Vagina (tissue), 2 donors: Measurements from ENCODE around the gene C1orf141. TPM values are rescaled to one million over a fixed set of nuclear protein-coding genes. Genes with fewer than 3 reads are reported as not detected.
"Not testable (repeated sequence)": the region's sequence is repeated elsewhere in the genome, so short reads cannot be mapped to it uniquely, and the experiment has no call there.

Source experiments
- DNase-seq, 2 donors: peaks; one replicate each; pipeline ENCODE4 v3.0.0-alpha.2; 2017; ENCODE audit errors: extremely low spot score in 2 of 2
- H3K27ac ChIP-seq: fragments of 200-600 bp; sonication (generic); one replicate; pipeline ENCODE4 v1.5.1; 2019
- H3K27me3 ChIP-seq: fragments of 200-600 bp; sonication (generic); one replicate; pipeline ENCODE4 v1.5.1; 2019
- H3K36me3 ChIP-seq, 2 donors: fragments of 200-600 bp; sonication (generic); one replicate each; pipeline ENCODE4 v1.5.1; 2017 to 2019
- H3K4me1 ChIP-seq: fragments of 200-600 bp; sonication (generic); one replicate; pipeline ENCODE4 v1.5.1; 2019
- H3K4me3 ChIP-seq, 2 donors: fragments of 200-600 bp; sonication (generic); 1 replicate in 1 of 2; 2 replicates in 1 of 2; pipeline ENCODE4 v1.5.1; 2016 to 2019
- H3K9me3 ChIP-seq: fragments of 200-600 bp; sonication (generic); one replicate; pipeline ENCODE4 v1.5.1; 2019
- POLR2A ChIP-seq, 2 donors: fragments of 450-650 bp; IDR thresholded peaks; one replicate each; pipeline ENCODE4 v1.6.1; 2017; ENCODE audit warnings: antibody characterized with exemption in 2 of 2, mild to moderate bottlenecking in 2 of 2, moderate library complexity in 2 of 2
- POLR2AphosphoS5 ChIP-seq, 2 donors: sonication (generic); formaldehyde crosslinking; IDR thresholded peaks; one replicate each; pipeline ENCODE4 v1.9.0; 2017; ENCODE audit warnings: antibody characterized with exemption in 2 of 2, mild to moderate bottlenecking in 2 of 2, low read depth in 1 of 2; ENCODE audit not compliant: insufficient read depth in 1 of 2
- intact Hi-C: fragments of 100-400 bp; cut with DNase I; formaldehyde crosslinking; loops from one replicate; pipeline ENCODE4 v1.15.1; 2023
- total RNA-seq: library from RNA; depleted of rRNA; stranded (reverse); fragments of >200 nt; gene quantifications from one replicate; pipeline ENCODE4 v1.2.3, GENCODE V29; 2016
- TF ChIP-seq, protein P1 (sequence below), 3 experiments: fragments of 450-650 bp in 2 of 3; fragments of 200-600 bp in 1 of 3; sonication (generic) in 1 of 3; IDR thresholded peaks; one replicate each; pipeline ENCODE4 v1.5.1; 2017 to 2019; ENCODE audit warnings: antibody characterized with exemption in 3 of 3, mild to moderate bottlenecking in 2 of 3, moderate library complexity in 2 of 3

The C1orf141 gene
- total RNA-seq, 1 donor from 2014 or later = not detected

DNA sequence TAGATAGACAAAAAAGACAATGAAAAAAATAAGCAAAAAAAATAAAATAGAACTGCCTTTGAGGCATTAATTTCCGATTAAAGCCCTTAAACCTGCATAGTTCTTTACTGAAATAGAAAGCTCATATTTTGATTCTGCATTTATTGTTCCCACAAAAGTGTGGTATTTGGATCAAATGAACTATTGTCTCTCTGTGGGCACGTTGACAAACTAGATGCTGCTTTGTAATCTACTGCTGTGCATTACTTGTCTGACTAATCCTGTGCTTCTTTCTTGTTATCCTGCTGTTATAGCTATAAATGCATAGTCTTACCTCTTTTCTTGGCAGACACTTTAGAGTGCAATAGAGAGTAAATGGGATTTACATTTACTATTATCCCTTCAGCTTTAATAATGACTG lies 49.4 kb downstream of the C1orf141 start:
- no peaks in the 10 kb centered on the region for H3K9me3 ChIP-seq
- H3K36me3 ChIP-seq = no peaks in the 10 kb centered on the region
- no peaks in the 10 kb centered on the region for H3K27me3 ChIP-seq
- TF ChIP-seq, protein P1, sequence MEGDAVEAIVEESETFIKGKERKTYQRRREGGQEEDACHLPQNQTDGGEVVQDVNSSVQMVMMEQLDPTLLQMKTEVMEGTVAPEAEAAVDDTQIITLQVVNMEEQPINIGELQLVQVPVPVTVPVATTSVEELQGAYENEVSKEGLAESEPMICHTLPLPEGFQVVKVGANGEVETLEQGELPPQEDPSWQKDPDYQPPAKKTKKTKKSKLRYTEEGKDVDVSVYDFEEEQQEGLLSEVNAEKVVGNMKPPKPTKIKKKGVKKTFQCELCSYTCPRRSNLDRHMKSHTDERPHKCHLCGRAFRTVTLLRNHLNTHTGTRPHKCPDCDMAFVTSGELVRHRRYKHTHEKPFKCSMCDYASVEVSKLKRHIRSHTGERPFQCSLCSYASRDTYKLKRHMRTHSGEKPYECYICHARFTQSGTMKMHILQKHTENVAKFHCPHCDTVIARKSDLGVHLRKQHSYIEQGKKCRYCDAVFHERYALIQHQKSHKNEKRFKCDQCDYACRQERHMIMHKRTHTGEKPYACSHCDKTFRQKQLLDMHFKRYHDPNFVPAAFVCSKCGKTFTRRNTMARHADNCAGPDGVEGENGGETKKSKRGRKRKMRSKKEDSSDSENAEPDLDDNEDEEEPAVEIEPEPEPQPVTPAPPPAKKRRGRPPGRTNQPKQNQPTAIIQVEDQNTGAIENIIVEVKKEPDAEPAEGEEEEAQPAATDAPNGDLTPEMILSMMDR (IDR thresholded peaks at IDR 0.05) = no peak
- TF ChIP-seq POLR2A (IDR thresholded peaks at IDR 0.05) (no peak), POLR2AphosphoS5 (IDR thresholded peaks at IDR 0.05; ENCODE audit: insufficient read depth in 1 of 2, low read depth in 1 of 2) (no peak)
- no peak for DNase-seq
- no peak overlapping the region for H3K27ac ChIP-seq
- intact Hi-C loops = no loop called here
- H3K4me3 ChIP-seq = no peak overlapping the region
- no peaks in the 10 kb centered on the region for H3K4me1 ChIP-seq

DNA sequence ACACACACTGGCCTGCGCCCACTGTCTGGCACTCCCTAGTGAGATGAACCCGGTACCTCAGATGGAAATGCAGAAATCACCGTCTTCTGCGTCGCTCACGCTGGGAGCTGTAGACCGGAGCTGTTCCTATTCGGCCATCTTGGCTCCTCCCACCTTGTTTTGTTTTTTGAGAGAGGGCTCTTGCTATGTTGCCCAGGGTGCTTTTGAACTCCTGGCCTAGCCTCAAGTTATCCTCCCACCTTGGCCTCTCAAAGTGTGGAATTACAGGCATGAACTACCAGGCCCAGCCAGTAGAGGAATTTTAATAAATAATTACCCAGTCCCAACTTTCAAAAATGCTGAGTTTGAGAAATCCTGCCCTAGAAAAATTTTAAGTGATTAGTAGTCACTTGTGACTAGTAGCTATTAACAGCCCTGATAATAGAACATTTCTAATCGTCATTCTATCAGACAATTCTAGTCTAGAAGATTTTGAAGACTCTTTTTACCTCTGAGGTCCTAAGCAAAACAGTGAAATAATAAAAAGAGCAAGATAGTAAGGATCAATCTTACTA lies 49.9 kb downstream of the C1orf141 start:
- H3K27ac ChIP-seq = no peak overlapping the region
- no peaks in the 10 kb centered on the region for H3K36me3 ChIP-seq
- intact Hi-C loops = no loop called here
- DNase-seq = no peak
- H3K4me3 ChIP-seq = no peak overlapping the region
- no peaks in the 10 kb centered on the region for H3K27me3 ChIP-seq
- no peaks in the 10 kb centered on the region for H3K4me1 ChIP-seq
- TF ChIP-seq POLR2A (IDR thresholded peaks at IDR 0.05) (no peak), POLR2AphosphoS5 (IDR thresholded peaks at IDR 0.05; ENCODE audit: insufficient read depth in 1 of 2, low read depth in 1 of 2) (no peak)
- TF ChIP-seq, protein P1 (IDR thresholded peaks at IDR 0.05) = no peak
- no peaks in the 10 kb centered on the region for H3K9me3 ChIP-seq

DNA sequence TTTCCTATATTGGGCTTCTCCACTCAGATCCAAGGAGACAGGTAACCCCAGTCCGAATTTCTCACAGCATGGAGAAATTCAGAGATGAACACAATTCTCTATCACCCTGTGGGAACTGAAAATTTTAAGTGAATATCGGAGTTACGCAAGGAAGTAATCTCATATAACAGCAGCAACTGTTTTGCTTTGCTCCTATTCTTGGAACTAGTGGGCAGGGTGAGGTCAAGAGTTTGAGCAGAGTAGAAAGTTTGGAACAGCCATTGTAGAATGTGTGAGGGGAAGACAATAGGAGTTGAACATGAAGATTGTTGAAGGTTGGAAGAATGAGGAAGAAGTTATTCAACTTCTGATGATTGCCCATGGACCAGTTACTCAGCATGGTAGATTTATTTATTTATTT lies 56.5 kb downstream of the C1orf141 start:
- H3K36me3 ChIP-seq = no peaks in the 10 kb centered on the region
- no peaks in the 10 kb centered on the region for H3K4me1 ChIP-seq
- intact Hi-C loops = no loop called here
- TF ChIP-seq POLR2A (IDR thresholded peaks at IDR 0.05) (no peak), POLR2AphosphoS5 (IDR thresholded peaks at IDR 0.05; ENCODE audit: insufficient read depth in 1 of 2, low read depth in 1 of 2) (no peak)
- TF ChIP-seq, protein P1 (IDR thresholded peaks at IDR 0.05) = no peak
- H3K9me3 ChIP-seq = no peaks in the 10 kb centered on the region
- no peak for DNase-seq
- no peaks in the 10 kb centered on the region for H3K27me3 ChIP-seq
- no peak overlapping the region for H3K4me3 ChIP-seq
- no peak overlapping the region for H3K27ac ChIP-seq

DNA sequence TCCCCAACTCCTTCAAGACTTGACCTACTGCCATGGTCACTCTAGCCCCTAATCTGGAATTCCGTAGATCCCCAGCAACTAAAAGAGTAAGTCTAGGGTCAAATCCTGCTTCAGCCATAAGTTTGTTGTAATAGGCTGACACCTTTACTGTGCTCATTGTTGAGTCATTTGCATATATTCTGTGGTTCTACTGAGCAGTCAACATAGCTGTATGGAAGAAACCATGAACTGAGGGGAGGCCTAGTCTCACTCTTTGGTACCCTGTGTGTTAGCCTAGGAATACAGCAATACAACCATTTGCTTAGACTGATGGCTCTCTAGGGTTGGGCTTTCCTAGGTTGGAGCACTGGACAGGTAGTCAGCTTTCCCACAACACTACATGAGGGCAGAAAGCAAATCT lies 57.2 kb downstream of the C1orf141 start:
- Histone ChIP-seq H3K9me3 (no peaks in the 10 kb centered on the region), H3K4me3 (no peak overlapping the region), H3K36me3 (no peaks in the 10 kb centered on the region), H3K27ac (no peak overlapping the region), H3K4me1 (no peaks in the 10 kb centered on the region), H3K27me3 (no peaks in the 10 kb centered on the region)
- DNase-seq = no peak
- TF ChIP-seq, protein P1 (IDR thresholded peaks at IDR 0.05) = no peak
- intact Hi-C loops = no loop called here

DNA sequence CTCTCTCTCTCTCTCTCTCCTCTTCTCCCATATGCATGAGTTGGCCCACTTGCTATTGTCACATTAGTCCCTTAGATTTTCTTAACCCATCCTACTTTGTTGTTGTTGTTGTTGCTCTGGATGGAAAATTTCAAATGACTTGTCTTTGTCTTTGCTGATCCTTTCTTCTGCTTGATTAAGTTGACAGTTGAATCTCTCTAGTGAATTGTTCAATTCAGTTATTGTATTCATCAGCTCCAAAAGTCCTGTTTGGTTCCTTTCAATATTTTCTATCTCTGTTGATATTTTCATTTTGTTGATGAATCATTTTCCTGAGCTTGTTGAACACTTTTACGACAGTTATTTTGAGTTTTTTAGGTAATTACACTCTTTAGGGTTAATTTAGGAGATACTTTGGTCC lies 62.0 kb downstream of the C1orf141 start:
- no peak for DNase-seq
- Histone ChIP-seq H3K27ac (no peak overlapping the region), H3K27me3 (no peaks in the 10 kb centered on the region), H3K4me3 (no peak overlapping the region), H3K9me3 (no peaks in the 10 kb centered on the region), H3K36me3 (no peaks in the 10 kb centered on the region), H3K4me1 (no peaks in the 10 kb centered on the region)
- intact Hi-C loops = no loop called here
- no peak for TF ChIP-seq POLR2AphosphoS5 (IDR thresholded peaks at IDR 0.05; ENCODE audit: insufficient read depth in 1 of 2, low read depth in 1 of 2)
- no peak for TF ChIP-seq POLR2A (IDR thresholded peaks at IDR 0.05)
- TF ChIP-seq, protein P1 (IDR thresholded peaks at IDR 0.05) = no peak

DNA sequence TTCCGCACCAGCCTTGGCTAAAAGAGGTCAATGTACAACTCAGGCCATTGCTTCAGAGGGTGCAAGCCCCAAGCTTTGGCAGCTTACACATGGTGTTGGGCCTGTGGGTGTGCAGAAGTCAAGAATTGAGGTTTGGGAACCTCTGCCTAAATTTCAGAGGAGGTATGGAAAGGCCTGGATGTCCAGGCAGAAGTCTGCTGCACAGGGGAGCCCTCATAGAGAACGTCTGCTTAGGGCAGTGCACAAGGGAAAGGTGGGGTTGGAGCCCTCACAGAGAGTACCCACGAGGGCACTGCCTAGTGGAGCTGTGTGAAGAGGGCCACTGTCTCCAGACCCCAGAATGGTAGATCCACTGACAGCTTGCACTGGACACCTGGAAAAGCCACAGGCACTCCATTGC lies 67.1 kb downstream of the C1orf141 start:
- intact Hi-C loops, H3K4me3 ChIP-seq, H3K9me3 ChIP-seq, DNase-seq, H3K4me1 ChIP-seq, H3K27me3 ChIP-seq, H3K36me3 ChIP-seq, H3K27ac ChIP-seq: not testable (repeated sequence)
